ENCODE measurements around the gene TM4SF1. TPM values are rescaled to one million over a fixed set of nuclear protein-coding genes. Genes with fewer than 3 reads are reported as not detected.

The TM4SF1 gene
- total and polyA plus RNA-seq, 9 of the 15 experiments (the other 6 are each of a cell fraction or from before 2014, with no cell fraction given) = 0.06 to 0.44 (median 0.08) TPM; not detected in 4

DNA sequence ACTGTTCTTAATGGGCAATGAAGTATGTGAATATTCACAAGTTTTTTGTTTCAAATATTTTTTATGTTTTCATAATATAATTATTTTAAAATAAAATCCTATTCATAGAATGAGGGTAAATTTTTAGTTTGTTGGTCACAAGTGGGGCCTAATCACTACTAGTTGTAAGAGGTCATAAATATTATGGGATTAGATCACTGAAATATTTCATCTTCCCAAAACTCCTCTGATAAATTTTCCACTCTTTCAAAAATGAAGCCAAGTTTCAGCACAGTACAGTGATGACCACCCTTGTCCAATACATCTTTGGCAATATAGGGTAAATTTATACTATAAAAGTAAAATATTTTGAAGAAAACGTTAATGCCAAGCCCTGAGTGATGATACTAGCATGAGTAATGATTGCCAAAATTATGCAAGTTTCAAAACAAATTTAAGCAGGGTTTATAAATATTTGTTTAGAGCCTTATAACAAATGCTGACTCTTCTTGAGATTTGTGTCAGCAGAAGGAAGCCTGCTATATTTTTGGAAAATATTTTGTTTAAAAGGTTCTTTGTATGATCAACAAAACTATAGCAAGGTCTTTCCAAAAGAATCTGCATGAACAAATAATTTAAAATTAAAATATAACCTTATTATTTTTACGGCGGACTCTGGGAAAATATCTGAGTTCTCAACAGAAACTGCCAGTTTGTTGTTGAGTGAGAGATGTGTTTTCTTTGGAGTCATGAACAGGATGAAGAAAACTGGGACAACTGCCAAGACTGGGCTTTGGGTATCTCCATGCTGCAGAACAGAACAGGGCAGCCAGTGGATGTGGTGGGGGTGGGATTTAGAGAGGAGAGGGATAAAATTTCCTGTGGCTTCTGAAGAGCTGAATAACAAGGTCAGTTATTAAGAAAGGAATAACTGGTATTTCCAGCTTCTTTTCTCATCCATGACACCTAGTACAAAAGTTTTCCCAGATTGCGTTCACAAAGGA lies 17.9 kb upstream of the TM4SF1 start:
- DNase-seq (ENCODE audit: extremely low read depth in 1 of 4, low spot score in 3 of 4) (no peak), ATAC-seq (no peak), FAIRE-seq (no peak)
- H3K9me3 ChIP-seq (replicated peaks; ENCODE audit: control insufficient read depth, insufficient read depth, low read depth, low read length) = no peaks in the 10 kb centered on the region
- TF ChIP-seq ZNF586 (CRISPR knock-in tag; conservative IDR thresholded peaks at IDR 0.05) (no peak), ZNF644 (tag; IDR thresholded peaks at IDR 0.05; ENCODE audit: low read depth) (no peak)
- no peaks in the 10 kb centered on the region for H4K20me1 ChIP-seq (replicated peaks; ENCODE audit: control insufficient read depth, insufficient read depth, low read length)
- ChIA-PET CTCF (ENCODE audit: low intra/inter-chr PET ratio) (no interaction called here), POLR2A (interaction anchor here (0.7 kb wide), 1 partner anchor 10 kb away, joined by 4 read pairs; no protein-coding TSS in a partner anchor)
- WGBS (ENCODE audit: insufficient coverage, low coverage, missing lambda C conversion rate) = 3% methylated on average over 4 of the region's 4 CpGs
- H3K4me3 ChIP-seq = no peak overlapping the region
- no peaks in the 10 kb centered on the region for H3K79me2 ChIP-seq (ENCODE audit: control insufficient read depth, insufficient read depth, low read length)
- no peak overlapping the region for H3K9ac ChIP-seq (ENCODE audit: insufficient read depth in 1 of 2, low read depth in 2 of 2, low read length in 2 of 2)
- H3K4me1 ChIP-seq (replicated peaks in 1 of 2; ENCODE audit: control insufficient read depth in 2 of 2, insufficient read depth in 2 of 2, low read length in 2 of 2) = no peaks in the 10 kb centered on the region
- H3K36me3 ChIP-seq (ENCODE audit: control insufficient read depth, insufficient read depth, low read length) = no peaks in the 10 kb centered on the region
- H2AFZ ChIP-seq (ENCODE audit: low read depth, low read length) = no peak overlapping the region
- H3K27me3 ChIP-seq (ENCODE audit: control insufficient read depth in 2 of 2, insufficient read depth in 2 of 2, low read length in 2 of 2) = peaks cover 0 to 5% of the 10 kb centered on the region in 2 experiments; a peak in 2 of 5 replicates
- H3K9me1 ChIP-seq (ENCODE audit: control insufficient read depth, insufficient read depth, low read length) = no peaks in the 10 kb centered on the region
- intact Hi-C loops (cut with micrococcal nuclease) = no loop called here
- in situ Hi-C loops (cut with MboI) = no loop called here
- no TSS peak for BruUV-seq (replicated peaks)
- no peak overlapping the region for H3K27ac ChIP-seq (ENCODE audit: extremely low read depth, low read depth, low read length)
- no peak overlapping the region for H3K4me2 ChIP-seq (ENCODE audit: insufficient read depth, low read length)
